ENCODE data around the gene C9.

DNA sequence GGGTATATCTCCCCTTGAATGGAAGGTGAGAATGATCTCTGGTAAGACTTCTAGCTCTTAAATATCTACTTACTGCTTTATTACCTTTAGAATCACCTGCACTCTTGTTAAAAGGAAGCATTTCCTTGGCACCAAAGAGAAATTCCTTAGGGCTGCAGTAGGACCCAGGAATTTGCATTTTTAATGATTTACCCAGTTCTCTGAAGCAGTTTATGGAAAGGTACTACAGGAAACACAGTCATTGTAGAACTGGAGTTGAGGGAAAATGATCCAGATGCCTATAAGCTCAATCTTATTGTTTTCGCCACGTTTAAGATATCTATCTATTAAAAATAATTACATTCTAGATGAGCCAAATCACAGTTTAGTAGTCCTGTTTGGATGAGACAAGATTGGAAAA lies 9.5 kb upstream of the C9 start:
- TF ChIP-seq, protein P1, sequence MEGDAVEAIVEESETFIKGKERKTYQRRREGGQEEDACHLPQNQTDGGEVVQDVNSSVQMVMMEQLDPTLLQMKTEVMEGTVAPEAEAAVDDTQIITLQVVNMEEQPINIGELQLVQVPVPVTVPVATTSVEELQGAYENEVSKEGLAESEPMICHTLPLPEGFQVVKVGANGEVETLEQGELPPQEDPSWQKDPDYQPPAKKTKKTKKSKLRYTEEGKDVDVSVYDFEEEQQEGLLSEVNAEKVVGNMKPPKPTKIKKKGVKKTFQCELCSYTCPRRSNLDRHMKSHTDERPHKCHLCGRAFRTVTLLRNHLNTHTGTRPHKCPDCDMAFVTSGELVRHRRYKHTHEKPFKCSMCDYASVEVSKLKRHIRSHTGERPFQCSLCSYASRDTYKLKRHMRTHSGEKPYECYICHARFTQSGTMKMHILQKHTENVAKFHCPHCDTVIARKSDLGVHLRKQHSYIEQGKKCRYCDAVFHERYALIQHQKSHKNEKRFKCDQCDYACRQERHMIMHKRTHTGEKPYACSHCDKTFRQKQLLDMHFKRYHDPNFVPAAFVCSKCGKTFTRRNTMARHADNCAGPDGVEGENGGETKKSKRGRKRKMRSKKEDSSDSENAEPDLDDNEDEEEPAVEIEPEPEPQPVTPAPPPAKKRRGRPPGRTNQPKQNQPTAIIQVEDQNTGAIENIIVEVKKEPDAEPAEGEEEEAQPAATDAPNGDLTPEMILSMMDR (IDR thresholded peaks at IDR 0.05): no peak
- no peak for TF ChIP-seq POLR2A (IDR thresholded peaks at IDR 0.05)

Data from heart left ventricle (tissue), 13 donors.